B cell (primary cell): Measurements from ENCODE around the gene SLAMF9.

Experiments
- EZH2 ChIP-seq: IDR thresholded peaks from 2 replicates; pipeline ENCODE4 v1.6.1; 2012; ENCODE audit warnings: borderline replicate concordance, low read depth, mild to moderate bottlenecking, moderate library complexity, low read length; ENCODE audit not compliant: insufficient read depth, poor library complexity, severe bottlenecking
- TF ChIP-seq, protein P1 (sequence below): fragments of 200-600 bp; IDR thresholded peaks from one replicate; pipeline ENCODE4 v1.8.0; 2022; ENCODE audit warnings: antibody characterized with exemption, mild to moderate bottlenecking

DNA sequence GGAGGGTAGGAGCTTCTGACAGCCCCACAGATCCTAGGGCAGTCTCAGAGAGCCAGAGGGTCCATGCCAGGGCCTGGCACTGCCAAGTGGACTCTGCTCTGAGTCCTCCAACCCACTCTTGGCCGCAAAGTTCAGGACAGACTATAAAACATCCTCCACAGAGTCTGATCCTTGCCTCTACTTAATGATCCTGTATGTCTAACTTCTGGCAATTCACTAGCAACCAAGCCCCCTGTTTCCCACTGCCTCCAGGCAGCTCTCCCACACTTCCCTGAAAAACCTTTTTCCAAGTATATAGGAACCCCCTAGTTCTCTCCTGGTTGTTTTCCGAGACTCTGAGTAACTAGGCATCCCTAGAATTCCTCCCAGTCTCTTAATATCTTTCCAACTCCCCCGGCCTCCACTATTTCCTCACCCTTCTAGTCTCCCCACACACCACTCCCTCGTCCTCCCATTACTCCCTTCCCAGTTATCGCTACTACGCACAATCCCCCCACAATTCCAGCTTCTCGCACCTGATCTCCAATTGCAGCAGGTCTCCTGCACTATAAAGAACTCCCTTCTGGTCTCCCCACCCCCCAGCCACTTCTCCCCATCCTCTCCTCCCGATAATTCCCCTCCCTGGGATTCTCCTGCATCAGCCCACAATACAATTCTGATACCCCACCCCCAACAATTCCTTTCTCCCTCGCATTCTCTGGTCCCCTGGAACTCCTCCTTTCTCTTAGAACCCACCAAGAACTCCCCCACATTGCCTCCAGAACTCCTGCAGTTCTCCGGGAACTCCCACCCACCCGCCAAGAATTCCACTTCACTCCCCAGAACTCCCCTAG is 9.2 kb downstream of the SLAMF9 start:
- TF ChIP-seq, protein P1, sequence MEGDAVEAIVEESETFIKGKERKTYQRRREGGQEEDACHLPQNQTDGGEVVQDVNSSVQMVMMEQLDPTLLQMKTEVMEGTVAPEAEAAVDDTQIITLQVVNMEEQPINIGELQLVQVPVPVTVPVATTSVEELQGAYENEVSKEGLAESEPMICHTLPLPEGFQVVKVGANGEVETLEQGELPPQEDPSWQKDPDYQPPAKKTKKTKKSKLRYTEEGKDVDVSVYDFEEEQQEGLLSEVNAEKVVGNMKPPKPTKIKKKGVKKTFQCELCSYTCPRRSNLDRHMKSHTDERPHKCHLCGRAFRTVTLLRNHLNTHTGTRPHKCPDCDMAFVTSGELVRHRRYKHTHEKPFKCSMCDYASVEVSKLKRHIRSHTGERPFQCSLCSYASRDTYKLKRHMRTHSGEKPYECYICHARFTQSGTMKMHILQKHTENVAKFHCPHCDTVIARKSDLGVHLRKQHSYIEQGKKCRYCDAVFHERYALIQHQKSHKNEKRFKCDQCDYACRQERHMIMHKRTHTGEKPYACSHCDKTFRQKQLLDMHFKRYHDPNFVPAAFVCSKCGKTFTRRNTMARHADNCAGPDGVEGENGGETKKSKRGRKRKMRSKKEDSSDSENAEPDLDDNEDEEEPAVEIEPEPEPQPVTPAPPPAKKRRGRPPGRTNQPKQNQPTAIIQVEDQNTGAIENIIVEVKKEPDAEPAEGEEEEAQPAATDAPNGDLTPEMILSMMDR = no peak
- no peak for TF ChIP-seq EZH2
